ENCODE results near the gene OR51M1. TPM values are rescaled to one million over a fixed set of nuclear protein-coding genes. Genes with fewer than 3 reads are reported as not detected.

The OR51M1 gene
- total RNA-seq, 4 donors from 2014 or later, result not detected

DNA sequence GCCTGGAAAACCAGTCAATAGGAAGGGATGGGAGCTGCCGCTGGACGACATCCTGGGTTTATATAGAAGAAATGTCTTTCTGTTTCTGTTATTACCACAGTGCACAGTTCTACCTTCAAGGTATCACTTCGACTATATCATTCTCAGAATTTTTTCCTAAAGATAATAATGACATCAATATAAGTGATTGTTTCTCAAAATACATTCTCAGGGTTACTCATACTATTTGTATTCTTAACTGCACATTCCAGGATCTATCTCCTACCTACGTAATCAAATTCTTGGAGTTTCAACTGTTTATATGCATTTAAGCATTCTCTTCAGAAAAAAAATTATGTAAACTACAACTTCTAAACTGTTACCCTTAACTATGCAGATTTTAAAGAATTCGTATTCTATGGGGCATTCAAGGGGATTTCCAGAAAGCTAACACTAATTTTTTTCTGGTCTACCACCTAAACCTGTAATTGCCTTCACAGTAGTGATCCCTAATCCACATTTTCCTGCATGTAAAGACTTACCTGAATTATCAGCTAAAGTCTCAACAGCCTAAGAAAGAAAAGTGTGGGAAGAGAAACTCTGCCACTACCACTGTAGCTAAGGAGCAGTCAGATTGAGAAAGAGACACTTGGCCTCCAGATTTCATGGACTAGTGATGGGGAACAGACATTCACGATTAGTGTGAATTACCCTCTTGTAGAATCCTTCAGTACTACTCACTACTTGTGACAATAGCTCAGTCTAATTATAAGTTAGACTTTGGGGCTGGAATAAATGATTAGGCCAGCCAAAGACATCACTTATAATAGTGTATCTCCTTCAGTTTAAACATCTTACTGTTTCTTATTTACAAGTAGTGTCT is 39.9 kb upstream of the OR51M1 start, which contains the start of gene OR51B5:
Gene OR51B5, minus strand, starts transcription at position 51 of the 862 bp plus-strand sequence. Its CDS starts 0 bp downstream, at position 51.
- no peaks in the 10 kb centered on the region for H3K36me3 ChIP-seq
- ATAC-seq, result no peak
- no peak for DNase-seq
- H3K9me3 ChIP-seq, result no peaks in the 10 kb centered on the region
- H3K27me3 ChIP-seq, result no peaks in the 10 kb centered on the region
- TF ChIP-seq POLR2A (IDR thresholded peaks at IDR 0.05), result no peak
- TF ChIP-seq CTCF (IDR thresholded peaks at IDR 0.05 in 4 of 5, conservative IDR thresholded peaks at IDR 0.05 in 1 of 5), result no peak
- H3K4me1 ChIP-seq, result no peaks in the 10 kb centered on the region
- no peak within 1 kb of the TSS for H3K4me3 ChIP-seq
- in situ Hi-C loops (cut with MboI; ENCODE audit: low sequenced_read_pairs in 4 of 4), result no loop called here
- intact Hi-C loops (cut with DNase I; ENCODE audit: low total_unique reads), result no loop called here
- H3K27ac ChIP-seq, result no peak within 1 kb of the TSS

DNA sequence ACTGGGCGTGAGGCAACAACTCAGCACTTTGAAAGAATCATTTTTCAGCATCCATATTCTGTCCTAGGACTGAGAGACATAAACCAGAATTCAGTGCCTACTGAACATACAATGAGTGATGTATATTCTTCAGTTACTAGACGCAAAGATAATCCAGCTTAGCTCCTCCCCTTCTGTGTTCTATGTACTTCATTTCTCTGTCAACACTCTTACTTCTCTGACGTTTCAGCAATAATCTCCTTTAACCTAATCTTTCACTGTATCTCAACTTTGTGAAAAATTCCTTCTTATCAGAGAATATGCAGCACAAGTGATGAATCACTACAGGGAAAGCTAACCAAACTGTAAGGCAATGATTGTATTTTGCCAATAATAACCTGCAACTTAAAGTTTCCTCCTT is 37.8 kb upstream of the OR51M1 start:
- H3K27me3 ChIP-seq, result no peaks in the 10 kb centered on the region
- DNase-seq (no peak), ATAC-seq (no peak)
- intact Hi-C loops (cut with DNase I; ENCODE audit: low total_unique reads), result no loop called here
- no peak overlapping the region for H3K27ac ChIP-seq
- in situ Hi-C loops (cut with MboI; ENCODE audit: low sequenced_read_pairs in 4 of 4), result no loop called here
- H3K36me3 ChIP-seq, result no peaks in the 10 kb centered on the region
- H3K4me3 ChIP-seq, result no peak overlapping the region
- no peaks in the 10 kb centered on the region for H3K4me1 ChIP-seq
- no peak for TF ChIP-seq POLR2A (IDR thresholded peaks at IDR 0.05)
- TF ChIP-seq CTCF (IDR thresholded peaks at IDR 0.05 in 4 of 5, conservative IDR thresholded peaks at IDR 0.05 in 1 of 5), result no peak
- H3K9me3 ChIP-seq, result no peaks in the 10 kb centered on the region

DNA sequence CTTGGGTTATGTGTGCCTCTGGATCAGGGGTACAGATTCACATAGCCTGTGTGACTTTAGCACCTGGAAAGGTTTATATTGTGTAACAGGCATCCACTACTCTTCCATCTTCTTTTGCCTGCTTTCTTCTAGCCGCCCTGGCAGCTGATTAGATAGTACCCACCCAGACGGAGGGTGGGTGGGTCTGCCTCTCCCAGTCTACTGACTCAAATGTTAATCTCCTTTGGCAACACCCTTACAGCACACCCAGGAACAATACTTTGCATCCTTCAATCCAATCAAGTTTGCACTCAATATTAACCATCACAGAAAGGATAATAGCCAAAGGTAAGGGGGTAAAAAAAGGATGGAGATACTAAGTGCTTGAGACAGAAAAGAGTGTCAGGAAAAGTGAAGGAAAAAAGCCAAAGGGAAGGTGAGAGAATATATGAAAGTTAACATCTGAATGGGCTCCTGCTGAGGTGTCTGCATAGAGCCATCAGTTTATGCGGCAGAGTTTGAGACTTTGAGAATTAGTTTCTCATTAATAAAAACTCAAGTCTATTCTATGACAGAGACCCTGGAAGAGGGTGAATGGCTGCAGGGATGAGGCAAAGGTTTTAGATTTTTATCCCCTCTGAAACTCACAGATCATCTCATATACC is 34.9 kb upstream of the OR51M1 start:
- no peaks in the 10 kb centered on the region for H3K4me1 ChIP-seq
- no peaks in the 10 kb centered on the region for H3K9me3 ChIP-seq
- TF ChIP-seq CTCF (IDR thresholded peaks at IDR 0.05 in 4 of 5, conservative IDR thresholded peaks at IDR 0.05 in 1 of 5), result no peak
- TF ChIP-seq POLR2A (IDR thresholded peaks at IDR 0.05), result no peak
- H3K27me3 ChIP-seq, result no peaks in the 10 kb centered on the region
- H3K27ac ChIP-seq, result no peak overlapping the region
- ATAC-seq, result no peak
- no peak for DNase-seq
- intact Hi-C loops (cut with DNase I; ENCODE audit: low total_unique reads), result no loop called here
- no peaks in the 10 kb centered on the region for H3K36me3 ChIP-seq
- H3K4me3 ChIP-seq, result no peak overlapping the region
- in situ Hi-C loops (cut with MboI; ENCODE audit: low sequenced_read_pairs in 4 of 4), result no loop called here

DNA sequence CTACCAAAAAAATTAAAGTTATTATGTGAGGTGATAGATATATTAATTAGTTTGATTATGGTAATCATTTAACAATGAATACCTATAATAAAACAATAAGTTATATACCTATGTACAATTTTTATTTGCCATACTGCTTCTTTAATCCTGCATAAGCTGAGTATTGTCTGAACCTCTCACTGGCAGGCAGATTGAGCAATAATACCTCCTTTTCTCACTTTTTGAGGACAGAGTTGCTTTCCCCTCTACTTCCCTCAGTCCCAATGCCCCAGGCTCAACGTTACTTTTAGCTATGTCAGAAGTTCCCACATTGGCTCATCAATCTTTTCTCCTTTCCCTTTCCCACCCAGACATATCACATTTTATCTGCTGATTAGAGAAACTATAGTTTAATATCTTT is 34.1 kb upstream of the OR51M1 start:
- no peaks in the 10 kb centered on the region for H3K9me3 ChIP-seq
- H3K36me3 ChIP-seq, result no peaks in the 10 kb centered on the region
- H3K4me1 ChIP-seq, result no peaks in the 10 kb centered on the region
- intact Hi-C loops (cut with DNase I; ENCODE audit: low total_unique reads) (no loop called here), in situ Hi-C loops (cut with MboI; ENCODE audit: low sequenced_read_pairs in 4 of 4) (no loop called here)
- H3K27ac ChIP-seq, result no peak overlapping the region
- ATAC-seq, result no peak
- no peak for DNase-seq
- no peaks in the 10 kb centered on the region for H3K27me3 ChIP-seq
- H3K4me3 ChIP-seq, result no peak overlapping the region
- no peak for TF ChIP-seq POLR2A (IDR thresholded peaks at IDR 0.05)
- no peak for TF ChIP-seq CTCF (IDR thresholded peaks at IDR 0.05 in 4 of 5, conservative IDR thresholded peaks at IDR 0.05 in 1 of 5)
